Transverse colon (tissue), 3 donors: ENCODE data around the gene EYS.

Source experiments
- EP300 ChIP-seq: sonication (generic); formaldehyde crosslinking; IDR thresholded peaks from one replicate; pipeline ENCODE4 v1.6.1; 2017; ENCODE audit warnings: antibody characterized with exemption, low read depth
- POLR2A ChIP-seq: fragments of 450-650 bp; IDR thresholded peaks from one replicate; pipeline ENCODE4 v1.6.1; 2016; ENCODE audit warnings: antibody characterized with exemption, mild to moderate bottlenecking, moderate library complexity
- TF ChIP-seq, protein P1 (sequence below), 5 experiments: fragments of 200-600 bp in 3 of 5; fragments of 450-650 bp in 2 of 5; sonication (generic) in 3 of 5; IDR thresholded peaks; 1 replicate in 2 of 5; 2 replicates in 3 of 5; pipeline ENCODE4 v1.5.1; 2016 to 2017; ENCODE audit warnings: antibody characterized with exemption in 5 of 5, inconsistent platforms in 3 of 5, mild to moderate bottlenecking in 2 of 5, moderate library complexity in 1 of 5

DNA sequence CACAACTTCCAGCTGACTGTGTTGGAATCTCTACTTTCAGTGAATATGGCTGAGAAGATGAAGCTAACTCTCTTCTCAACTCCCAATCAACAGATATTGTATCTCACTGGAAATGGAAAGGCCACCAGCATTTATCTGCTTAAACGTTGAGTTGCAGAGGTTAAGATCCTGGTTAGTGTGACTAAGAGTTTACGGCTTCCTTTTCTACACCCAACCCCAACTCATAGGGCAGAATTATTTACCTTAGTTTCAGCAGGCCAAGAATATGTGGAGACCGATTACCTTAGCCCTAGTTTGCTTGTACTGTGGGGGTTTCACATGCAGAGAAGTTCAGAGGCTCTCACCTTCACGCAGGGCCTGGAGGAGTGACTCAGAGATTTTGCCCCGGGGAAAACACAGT is 1026.6 kb downstream of the EYS start:
- TF ChIP-seq, protein P1, sequence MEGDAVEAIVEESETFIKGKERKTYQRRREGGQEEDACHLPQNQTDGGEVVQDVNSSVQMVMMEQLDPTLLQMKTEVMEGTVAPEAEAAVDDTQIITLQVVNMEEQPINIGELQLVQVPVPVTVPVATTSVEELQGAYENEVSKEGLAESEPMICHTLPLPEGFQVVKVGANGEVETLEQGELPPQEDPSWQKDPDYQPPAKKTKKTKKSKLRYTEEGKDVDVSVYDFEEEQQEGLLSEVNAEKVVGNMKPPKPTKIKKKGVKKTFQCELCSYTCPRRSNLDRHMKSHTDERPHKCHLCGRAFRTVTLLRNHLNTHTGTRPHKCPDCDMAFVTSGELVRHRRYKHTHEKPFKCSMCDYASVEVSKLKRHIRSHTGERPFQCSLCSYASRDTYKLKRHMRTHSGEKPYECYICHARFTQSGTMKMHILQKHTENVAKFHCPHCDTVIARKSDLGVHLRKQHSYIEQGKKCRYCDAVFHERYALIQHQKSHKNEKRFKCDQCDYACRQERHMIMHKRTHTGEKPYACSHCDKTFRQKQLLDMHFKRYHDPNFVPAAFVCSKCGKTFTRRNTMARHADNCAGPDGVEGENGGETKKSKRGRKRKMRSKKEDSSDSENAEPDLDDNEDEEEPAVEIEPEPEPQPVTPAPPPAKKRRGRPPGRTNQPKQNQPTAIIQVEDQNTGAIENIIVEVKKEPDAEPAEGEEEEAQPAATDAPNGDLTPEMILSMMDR (IDR thresholded peaks at IDR 0.05), result no peak
- TF ChIP-seq EP300 (no peak), POLR2A (no peak)
